ENCODE data around the gene HELB. TPM values are rescaled to one million over a fixed set of nuclear protein-coding genes. Genes with fewer than 3 reads are reported as not detected.

Gene HELB
- total and polyA plus RNA-seq, 10 of the 15 experiments (the other 5 are each of a cell fraction or from before 2014, with no cell fraction given) = 0.58 to 10.0 (median 4.4) TPM

DNA sequence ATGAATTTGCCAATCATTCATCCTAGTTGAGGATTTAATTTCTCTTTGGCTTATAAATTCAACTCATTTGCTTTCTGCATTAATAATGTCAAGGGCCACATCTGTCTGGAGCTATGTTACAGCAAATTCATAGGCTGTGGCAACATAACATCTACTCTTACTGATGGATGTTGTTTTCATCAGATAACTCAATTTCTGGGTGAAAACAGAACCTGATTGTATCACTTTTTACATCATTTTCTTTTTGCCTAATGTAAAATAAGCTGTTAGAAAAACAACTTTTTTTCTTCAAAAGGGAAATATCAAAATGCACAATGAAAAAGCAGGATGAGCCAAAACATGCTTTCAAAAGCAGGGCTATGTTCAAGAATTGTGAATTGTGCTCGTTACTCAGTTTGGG lies 73.3 kb downstream of the HELB start (continued):
- TF ChIP-seq, protein P1, sequence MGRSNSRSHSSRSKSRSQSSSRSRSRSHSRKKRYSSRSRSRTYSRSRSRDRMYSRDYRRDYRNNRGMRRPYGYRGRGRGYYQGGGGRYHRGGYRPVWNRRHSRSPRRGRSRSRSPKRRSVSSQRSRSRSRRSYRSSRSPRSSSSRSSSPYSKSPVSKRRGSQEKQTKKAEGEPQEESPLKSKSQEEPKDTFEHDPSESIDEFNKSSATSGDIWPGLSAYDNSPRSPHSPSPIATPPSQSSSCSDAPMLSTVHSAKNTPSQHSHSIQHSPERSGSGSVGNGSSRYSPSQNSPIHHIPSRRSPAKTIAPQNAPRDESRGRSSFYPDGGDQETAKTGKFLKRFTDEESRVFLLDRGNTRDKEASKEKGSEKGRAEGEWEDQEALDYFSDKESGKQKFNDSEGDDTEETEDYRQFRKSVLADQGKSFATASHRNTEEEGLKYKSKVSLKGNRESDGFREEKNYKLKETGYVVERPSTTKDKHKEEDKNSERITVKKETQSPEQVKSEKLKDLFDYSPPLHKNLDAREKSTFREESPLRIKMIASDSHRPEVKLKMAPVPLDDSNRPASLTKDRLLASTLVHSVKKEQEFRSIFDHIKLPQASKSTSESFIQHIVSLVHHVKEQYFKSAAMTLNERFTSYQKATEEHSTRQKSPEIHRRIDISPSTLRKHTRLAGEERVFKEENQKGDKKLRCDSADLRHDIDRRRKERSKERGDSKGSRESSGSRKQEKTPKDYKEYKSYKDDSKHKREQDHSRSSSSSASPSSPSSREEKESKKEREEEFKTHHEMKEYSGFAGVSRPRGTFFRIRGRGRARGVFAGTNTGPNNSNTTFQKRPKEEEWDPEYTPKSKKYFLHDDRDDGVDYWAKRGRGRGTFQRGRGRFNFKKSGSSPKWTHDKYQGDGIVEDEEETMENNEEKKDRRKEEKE (IDR thresholded peaks at IDR 0.05) = no peak
- TF ChIP-seq E4F1 (IDR thresholded peaks at IDR 0.05; ENCODE audit: borderline replicate concordance, partially characterized antibody) (no peak), MYC (IDR thresholded peaks at IDR 0.05; ENCODE audit: insufficient read depth, insufficient read length, insufficient replicate concordance, low read length, severe bottlenecking) (no peak)

GRCh38 chr12:66379616-66380015 lies 77.3 kb downstream of the HELB start:
- ChIA-PET RAD21 (ENCODE audit: unreplicated experiment) (no interaction called here), SMC1A (ENCODE audit: uncharacterized antibody, unreplicated experiment) (interaction anchor here (0.7 kb wide), 1 partner anchor 913 kb away, joined by 3 read pairs; no protein-coding TSS in a partner anchor), CTCF (no interaction called here), POLR2A (no interaction called here)
- in situ Hi-C loops (cut with MboI) = no loop called here
- no peaks in the 10 kb centered on the region for H4K20me1 ChIP-seq (ENCODE audit: control insufficient read depth, insufficient read depth)
- no peaks in the 10 kb centered on the region for H3K36me3 ChIP-seq (ENCODE audit: control insufficient read depth in 2 of 2, insufficient read depth in 2 of 2, low read length in 1 of 2)
- H3K4me3 ChIP-seq = no peak overlapping the region
- peaks cover 7% of the 10 kb centered on the region for H3K4me1 ChIP-seq (ENCODE audit: control insufficient read depth, insufficient read depth, low read length)
- BruUV-seq (replicated peaks) = no TSS peak
- intact Hi-C loops (cut with micrococcal nuclease; ENCODE audit: unreplicated experiment) = no loop called here
- DNase-seq (ENCODE audit: low read depth, low spot score) (no peak), ATAC-seq (no peak; the same call in 1 of the 3 replicates), FAIRE-seq (peak; percentile 7)
- H3K27me3 ChIP-seq (replicated peaks in 1 of 2; ENCODE audit: control insufficient read depth in 2 of 2, insufficient read depth in 2 of 2, low read length in 1 of 2) = no peaks in the 10 kb centered on the region; a peak in 1 of 4 replicates
- H3K79me2 ChIP-seq (ENCODE audit: control insufficient read depth, insufficient read depth, low read length) = no peaks in the 10 kb centered on the region
- no peak overlapping the region for H3K9ac ChIP-seq (ENCODE audit: control insufficient read depth, insufficient read depth, low read length)
- H3K27ac ChIP-seq (ENCODE audit: control insufficient read depth, insufficient read depth) = no peak overlapping the region
- 46% methylated on average over 6 of the region's 6 CpGs for WGBS (ENCODE audit: insufficient coverage, insufficient replicate concordance, low lambda C conversion rate, missing lambda C conversion rate)
- H3K9me3 ChIP-seq (replicated peaks; ENCODE audit: control insufficient read depth, insufficient read depth, low read length) = no peaks in the 10 kb centered on the region
- H2AFZ ChIP-seq (ENCODE audit: control insufficient read depth, low read depth, low read length) = no peak overlapping the region
- H3K4me2 ChIP-seq (ENCODE audit: control insufficient read depth, insufficient read depth) = no peak overlapping the region
- TF ChIP-seq TBL1XR1 (IDR thresholded peaks at IDR 0.05; ENCODE audit: low read depth, low read length) (no peak), SPI1 (IDR thresholded peaks at IDR 0.05; ENCODE audit: borderline replicate concordance, insufficient read depth, low read depth, low read length) (peak; percentile 67; the same call in 1 of the 2 replicates), NFXL1 (IDR thresholded peaks at IDR 0.05; ENCODE audit: borderline replicate concordance) (no peak), E4F1 (IDR thresholded peaks at IDR 0.05; ENCODE audit: borderline replicate concordance, partially characterized antibody) (no peak)
- TF ChIP-seq, protein P2, sequence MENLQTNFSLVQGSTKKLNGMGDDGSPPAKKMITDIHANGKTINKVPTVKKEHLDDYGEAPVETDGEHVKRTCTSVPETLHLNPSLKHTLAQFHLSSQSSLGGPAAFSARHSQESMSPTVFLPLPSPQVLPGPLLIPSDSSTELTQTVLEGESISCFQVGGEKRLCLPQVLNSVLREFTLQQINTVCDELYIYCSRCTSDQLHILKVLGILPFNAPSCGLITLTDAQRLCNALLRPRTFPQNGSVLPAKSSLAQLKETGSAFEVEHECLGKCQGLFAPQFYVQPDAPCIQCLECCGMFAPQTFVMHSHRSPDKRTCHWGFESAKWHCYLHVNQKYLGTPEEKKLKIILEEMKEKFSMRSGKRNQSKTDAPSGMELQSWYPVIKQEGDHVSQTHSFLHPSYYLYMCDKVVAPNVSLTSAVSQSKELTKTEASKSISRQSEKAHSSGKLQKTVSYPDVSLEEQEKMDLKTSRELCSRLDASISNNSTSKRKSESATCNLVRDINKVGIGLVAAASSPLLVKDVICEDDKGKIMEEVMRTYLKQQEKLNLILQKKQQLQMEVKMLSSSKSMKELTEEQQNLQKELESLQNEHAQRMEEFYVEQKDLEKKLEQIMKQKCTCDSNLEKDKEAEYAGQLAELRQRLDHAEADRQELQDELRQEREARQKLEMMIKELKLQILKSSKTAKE (IDR thresholded peaks at IDR 0.05; ENCODE audit: low read depth, poor library complexity, severe bottlenecking) = no peak
- TF ChIP-seq, protein P3, sequence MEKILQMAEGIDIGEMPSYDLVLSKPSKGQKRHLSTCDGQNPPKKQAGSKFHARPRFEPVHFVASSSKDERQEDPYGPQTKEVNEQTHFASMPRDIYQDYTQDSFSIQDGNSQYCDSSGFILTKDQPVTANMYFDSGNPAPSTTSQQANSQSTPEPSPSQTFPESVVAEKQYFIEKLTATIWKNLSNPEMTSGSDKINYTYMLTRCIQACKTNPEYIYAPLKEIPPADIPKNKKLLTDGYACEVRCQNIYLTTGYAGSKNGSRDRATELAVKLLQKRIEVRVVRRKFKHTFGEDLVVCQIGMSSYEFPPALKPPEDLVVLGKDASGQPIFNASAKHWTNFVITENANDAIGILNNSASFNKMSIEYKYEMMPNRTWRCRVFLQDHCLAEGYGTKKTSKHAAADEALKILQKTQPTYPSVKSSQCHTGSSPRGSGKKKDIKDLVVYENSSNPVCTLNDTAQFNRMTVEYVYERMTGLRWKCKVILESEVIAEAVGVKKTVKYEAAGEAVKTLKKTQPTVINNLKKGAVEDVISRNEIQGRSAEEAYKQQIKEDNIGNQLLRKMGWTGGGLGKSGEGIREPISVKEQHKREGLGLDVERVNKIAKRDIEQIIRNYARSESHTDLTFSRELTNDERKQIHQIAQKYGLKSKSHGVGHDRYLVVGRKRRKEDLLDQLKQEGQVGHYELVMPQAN (conservative IDR thresholded peaks at IDR 0.05) = no peak
